Hepatocyte (in vitro differentiated cells): ENCODE measurements around the gene ARMC2. TPM values are rescaled to one million over a fixed set of nuclear protein-coding genes. Genes with fewer than 3 reads are reported as not detected.
A peak's percentile ranks its signal among the peaks of the same experiment; 100 is the strongest.

Source experiments
- DNase-seq: peaks from one replicate; pipeline ENCODE4 v3.0.0-alpha.2; 2016; ENCODE audit warnings: low spot score
- H2AFZ ChIP-seq: fragments of 200-600 bp; sonication (generic); 2 replicates; pipeline ENCODE4 v1.6.0; 2016; ENCODE audit warnings: antibody characterized with exemption, mild to moderate bottlenecking
- H3K27ac ChIP-seq: fragments of 200-600 bp; sonication (generic); 2 replicates; pipeline ENCODE4 v1.5.1; 2016; ENCODE audit warnings: mild to moderate bottlenecking
- H3K27me3 ChIP-seq: fragments of 200-600 bp; sonication (generic); 2 replicates; pipeline ENCODE4 v1.6.1; 2016
- H3K36me3 ChIP-seq: fragments of 200-600 bp; sonication (generic); replicated peaks from 2 replicates; pipeline ENCODE4 v1.5.1; 2016; ENCODE audit warnings: low read depth; ENCODE audit not compliant: insufficient read depth
- H3K4me1 ChIP-seq: fragments of 200-600 bp; sonication (generic); 2 replicates; pipeline ENCODE4 v1.5.1; 2016; ENCODE audit warnings: mild to moderate bottlenecking, moderate library complexity; ENCODE audit not compliant: insufficient read depth
- H3K4me2 ChIP-seq: fragments of 200-600 bp; sonication (generic); 2 replicates; pipeline ENCODE4 v1.6.0; 2016
- H3K4me3 ChIP-seq: fragments of 200-600 bp; sonication (generic); 2 replicates; pipeline ENCODE4 v1.5.1; 2016; ENCODE audit warnings: mild to moderate bottlenecking
- H3K79me2 ChIP-seq: fragments of 200-600 bp; sonication (generic); 2 replicates; pipeline ENCODE4 v1.6.0; 2017; ENCODE audit warnings: mild to moderate bottlenecking
- H3K9me2 ChIP-seq: fragments of 200-600 bp; sonication (generic); replicated peaks from 2 replicates; pipeline ENCODE4 v1.6.0; 2017; ENCODE audit warnings: mild to moderate bottlenecking; ENCODE audit not compliant: insufficient read depth
- H3K9me3 ChIP-seq: fragments of 200-600 bp; sonication (generic); 2 replicates; pipeline ENCODE4 v1.5.1; 2016; ENCODE audit warnings: low read depth, mild to moderate bottlenecking
- H4K20me1 ChIP-seq: fragments of 200-600 bp; sonication (generic); 2 replicates; pipeline ENCODE4 v1.6.0; 2016; ENCODE audit warnings: mild to moderate bottlenecking; ENCODE audit not compliant: insufficient read depth, poor library complexity, severe bottlenecking
- CTCF ChIP-seq: fragments of 200-600 bp; sonication (generic); IDR thresholded peaks from 2 replicates; pipeline ENCODE4 v1.5.1; 2016; ENCODE audit warnings: antibody characterized with exemption, mild to moderate bottlenecking; ENCODE audit not compliant: poor library complexity
- EZH2 ChIP-seq: fragments of 200-600 bp; sonication (generic); IDR thresholded peaks from 2 replicates; pipeline ENCODE4 v1.6.1; 2016; ENCODE audit warnings: antibody characterized with exemption, mild to moderate bottlenecking, borderline replicate concordance
- EZH2phosphoT487 ChIP-seq: fragments of 200-600 bp; sonication (generic); IDR thresholded peaks from one replicate; pipeline ENCODE4 v1.6.1; 2018; ENCODE audit warnings: antibody characterized with exemption, mild to moderate bottlenecking, low read depth, moderate library complexity; ENCODE audit not compliant: unreplicated experiment, severe bottlenecking
- WGBS: methylation state at CpG from one replicate; pipeline ENCODE4 v1.1.6; 2016; ENCODE audit warnings: low lambda C conversion rate; ENCODE audit errors: missing lambda C conversion rate; 5-methylcytosine and 5-hydroxymethylcytosine counted together
- polyA plus RNA-seq: library from polyadenylated mRNA; unstranded; fragments of >200 nt; fragmentation: Nextera tagmentation; extraction: Ambion mirVana; gene quantifications from 2 replicates; pipeline ENCODE4 v1.2.1, GENCODE V29; 2016
- total RNA-seq: library from RNA; depleted of rRNA; stranded (reverse); fragments of >200 nt; gene quantifications from 2 replicates; pipeline ENCODE4 v1.2.3, GENCODE V29; 2014

Gene ARMC2
- total and polyA plus RNA-seq, 2 experiments from 2014 or later, result 2.8 to 4.8 TPM

GRCh38 chr6:108961077-108961476 is 112.9 kb downstream of the ARMC2 start:
- Histone ChIP-seq H3K9me3 (no peaks in the 10 kb centered on the region), H3K79me2 (no peaks in the 10 kb centered on the region), H4K20me1 (no peaks in the 10 kb centered on the region), H2AFZ (no peak overlapping the region), H3K27me3 (no peaks in the 10 kb centered on the region), H3K36me3 (no peaks in the 10 kb centered on the region), H3K4me3 (no peak overlapping the region), H3K27ac (no peak overlapping the region), H3K4me2 (no peak overlapping the region), H3K4me1 (peaks cover 1% of the 10 kb centered on the region), H3K9me2 (no peaks in the 10 kb centered on the region)
- TF ChIP-seq EZH2 (no peak), CTCF (no peak), EZH2phosphoT487 (no peak)
- 97% methylated on average over 14 of the region's 14 CpGs for WGBS
- no peak for DNase-seq

- Histone ChIP-seq H3K27ac (no peak overlapping the region), H3K4me3 (no peak overlapping the region), H3K79me2 (no peaks in the 10 kb centered on the region), H4K20me1 (no peaks in the 10 kb centered on the region), H3K27me3 (no peaks in the 10 kb centered on the region), H3K4me1 (peaks cover 10% of the 10 kb centered on the region), H3K9me3 (no peaks in the 10 kb centered on the region), H3K4me2 (no peak overlapping the region), H2AFZ (no peak overlapping the region), H3K9me2 (no peaks in the 10 kb centered on the region), H3K36me3 (no peaks in the 10 kb centered on the region)
- DNase-seq, result no peak
- WGBS, result 90% methylated on average over 6 of the region's 6 CpGs
- no peak for TF ChIP-seq EZH2
- no peak for TF ChIP-seq EZH2phosphoT487
- TF ChIP-seq CTCF, result no peak
Measured at GRCh38 chr6:108961985-108962384, 113.8 kb downstream of the ARMC2 start.

GRCh38 chr6:108966251-108966650 is 118.0 kb downstream of the ARMC2 start:
- TF ChIP-seq EZH2phosphoT487 (no peak), CTCF (no peak), EZH2 (no peak)
- 92% methylated on average over 5 of the region's 5 CpGs for WGBS
- Histone ChIP-seq H3K4me3 (no peak overlapping the region), H3K9me2 (no peaks in the 10 kb centered on the region), H3K36me3 (no peaks in the 10 kb centered on the region), H3K27me3 (no peaks in the 10 kb centered on the region), H3K4me2 (no peak overlapping the region), H2AFZ (peak overlapping the region; percentile 33), H4K20me1 (no peaks in the 10 kb centered on the region), H3K79me2 (no peaks in the 10 kb centered on the region), H3K4me1 (peaks cover 10% of the 10 kb centered on the region), H3K27ac (peak overlapping the region; percentile 64), H3K9me3 (no peaks in the 10 kb centered on the region)
- DNase-seq, result no peak
